ENCODE measurements around the gene KBTBD7.
A peak's percentile ranks its signal among the peaks of the same experiment; 100 is the strongest.

KBTBD7 gene, protein sequence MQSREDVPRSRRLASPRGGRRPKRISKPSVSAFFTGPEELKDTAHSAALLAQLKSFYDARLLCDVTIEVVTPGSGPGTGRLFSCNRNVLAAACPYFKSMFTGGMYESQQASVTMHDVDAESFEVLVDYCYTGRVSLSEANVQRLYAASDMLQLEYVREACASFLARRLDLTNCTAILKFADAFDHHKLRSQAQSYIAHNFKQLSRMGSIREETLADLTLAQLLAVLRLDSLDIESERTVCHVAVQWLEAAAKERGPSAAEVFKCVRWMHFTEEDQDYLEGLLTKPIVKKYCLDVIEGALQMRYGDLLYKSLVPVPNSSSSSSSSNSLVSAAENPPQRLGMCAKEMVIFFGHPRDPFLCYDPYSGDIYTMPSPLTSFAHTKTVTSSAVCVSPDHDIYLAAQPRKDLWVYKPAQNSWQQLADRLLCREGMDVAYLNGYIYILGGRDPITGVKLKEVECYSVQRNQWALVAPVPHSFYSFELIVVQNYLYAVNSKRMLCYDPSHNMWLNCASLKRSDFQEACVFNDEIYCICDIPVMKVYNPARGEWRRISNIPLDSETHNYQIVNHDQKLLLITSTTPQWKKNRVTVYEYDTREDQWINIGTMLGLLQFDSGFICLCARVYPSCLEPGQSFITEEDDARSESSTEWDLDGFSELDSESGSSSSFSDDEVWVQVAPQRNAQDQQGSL
- 10.0 to 12.8 reads per million in 2 donors for total RNA-seq

- peak; percentile 77 to 94 (median 86) for DNase-seq
Observed at GRCh38 chr13:41193919-41194824, at the start of gene KBTBD7. Gene KBTBD7, minus strand, starts transcription at chr13:41194569. Its CDS starts 312 bp downstream, at chr13:41194257.

GRCh38 chr13:41241626-41242025, 47.3 kb upstream of the KBTBD7 start:
- no peak for DNase-seq

GRCh38 chr13:41236369-41236768, 42.0 kb upstream of the KBTBD7 start:
- no peak for DNase-seq

- DNase-seq = no peak
Observed at GRCh38 chr13:41232578-41233480, 38.5 kb upstream of the KBTBD7 start.

- no peak for DNase-seq
Observed at GRCh38 chr13:41231786-41232185, 37.4 kb upstream of the KBTBD7 start.

DNA sequence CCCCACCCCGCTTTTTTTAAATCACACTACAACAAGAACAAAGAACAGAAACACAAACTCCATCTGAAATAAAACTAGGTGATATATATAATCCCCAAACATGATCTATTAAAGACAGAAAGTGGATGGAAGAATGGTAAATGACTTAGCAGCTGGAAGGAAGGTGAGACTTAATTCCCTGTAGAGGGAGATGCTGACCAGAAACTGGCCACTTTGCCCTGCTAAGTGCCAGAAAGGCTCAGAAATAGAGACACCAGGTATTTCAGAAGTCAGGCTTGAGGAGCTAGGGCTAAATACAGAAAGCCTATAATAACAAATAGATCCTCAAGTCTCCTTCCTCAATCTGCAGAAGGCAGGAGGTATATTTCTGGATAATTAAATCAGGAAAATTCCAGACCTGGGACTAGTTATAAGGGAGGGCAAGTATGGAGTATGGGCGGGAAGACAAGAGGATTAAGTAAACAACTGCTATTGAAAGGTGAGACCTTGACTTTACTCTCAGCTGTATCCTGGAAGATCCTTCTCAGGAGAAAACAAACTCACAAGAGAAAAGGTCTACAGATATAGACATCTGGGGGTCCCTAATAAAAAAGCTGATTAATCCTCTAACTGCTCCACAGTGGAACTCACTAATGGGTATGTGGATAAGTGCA, 36.8 kb upstream of the KBTBD7 start:
- no peak for DNase-seq

DNA sequence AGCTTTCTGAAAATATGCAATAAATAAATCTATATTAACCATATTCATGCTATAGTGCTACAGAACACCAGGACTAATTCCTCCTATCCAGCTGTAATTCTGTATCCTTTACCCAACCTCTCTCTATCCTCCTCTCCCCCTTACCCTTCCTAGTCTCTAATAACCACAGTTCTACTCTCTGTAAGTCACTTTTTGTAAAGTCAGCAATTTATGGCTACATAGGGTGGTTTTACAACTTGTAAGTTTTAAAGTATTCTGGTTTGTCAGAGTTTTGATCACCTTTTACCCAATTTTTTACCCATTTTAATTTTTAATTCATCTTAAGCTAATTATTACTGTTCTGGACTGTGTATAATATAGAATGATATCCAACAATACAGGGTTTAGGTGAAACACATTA, 35.0 kb upstream of the KBTBD7 start:
- no peak for DNase-seq

DNA sequence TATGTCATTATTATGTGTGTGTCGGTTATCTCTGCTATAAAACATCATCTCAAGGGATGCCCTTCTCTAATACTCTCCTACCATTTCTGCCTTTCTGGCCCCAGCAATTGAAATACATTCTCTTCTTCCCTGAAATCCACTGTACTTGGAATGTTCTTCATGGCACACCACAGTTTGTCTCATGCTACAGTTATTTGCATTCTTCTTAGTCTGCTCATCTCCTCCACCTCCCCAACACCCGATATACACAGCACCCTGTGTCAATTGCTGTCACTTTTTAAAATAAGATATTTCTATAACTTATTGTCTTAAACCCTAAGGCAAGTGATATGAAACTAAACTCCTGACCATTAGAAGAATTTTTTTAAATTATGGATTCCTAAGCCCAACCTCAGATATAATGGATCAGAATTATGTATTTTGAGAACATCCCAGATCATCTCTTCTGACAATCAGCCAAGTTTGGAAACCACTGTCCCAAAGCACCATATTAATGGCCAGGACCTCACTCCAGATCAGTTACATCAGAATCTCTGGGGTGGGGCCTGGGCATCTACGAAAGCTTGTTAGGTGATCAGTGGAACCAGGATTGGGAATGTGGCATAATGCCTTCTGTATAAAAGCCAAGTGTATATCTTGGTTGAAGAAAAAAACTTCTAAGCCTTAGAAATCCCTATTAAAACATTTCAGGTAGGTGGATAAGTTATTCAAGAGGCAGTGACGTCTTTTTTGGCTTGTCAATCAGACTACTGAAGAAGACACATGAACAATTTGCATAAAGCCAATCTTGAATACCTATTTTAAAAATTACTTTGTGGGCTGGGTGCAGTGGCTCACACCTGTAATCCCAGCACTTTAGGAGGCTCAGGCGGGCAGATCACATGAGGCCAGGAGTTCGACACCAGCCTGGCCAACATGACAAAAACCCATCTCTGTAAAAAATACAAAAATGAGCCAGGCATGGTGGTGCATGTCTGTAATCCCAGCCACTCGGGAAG, 30.0 kb upstream of the KBTBD7 start:
- no peak for DNase-seq

DNA sequence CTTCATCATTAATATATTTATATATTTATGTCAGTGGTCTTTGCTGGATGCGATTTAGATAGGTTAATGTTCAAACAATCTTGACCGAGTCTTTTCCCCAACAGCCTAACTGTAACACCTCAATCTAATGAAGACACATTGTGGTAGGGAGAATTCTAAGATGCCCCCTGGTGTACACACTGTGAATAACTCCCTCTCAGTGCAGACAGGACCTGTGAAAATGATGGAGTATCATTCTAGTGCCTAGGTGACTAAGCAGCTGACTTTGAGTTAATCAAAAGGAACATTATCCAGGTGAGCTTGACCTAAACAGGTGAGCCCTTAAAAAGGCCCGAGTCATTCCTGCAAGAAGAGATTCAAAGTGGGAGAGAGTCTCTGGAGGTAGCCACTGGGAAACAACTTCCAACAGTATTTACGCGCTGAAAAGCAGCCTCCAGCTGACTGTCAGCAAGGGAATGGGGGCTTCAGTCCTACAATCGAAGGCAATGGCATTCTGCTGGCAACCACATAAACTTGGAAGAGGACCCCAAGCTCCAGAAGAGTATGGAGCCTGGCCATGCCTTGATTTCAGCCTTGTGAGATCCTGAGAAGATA, 28.0 kb upstream of the KBTBD7 start:
- peak in 4 of 5 experiments; percentile 7 to 65 (median 12) for DNase-seq

DNA sequence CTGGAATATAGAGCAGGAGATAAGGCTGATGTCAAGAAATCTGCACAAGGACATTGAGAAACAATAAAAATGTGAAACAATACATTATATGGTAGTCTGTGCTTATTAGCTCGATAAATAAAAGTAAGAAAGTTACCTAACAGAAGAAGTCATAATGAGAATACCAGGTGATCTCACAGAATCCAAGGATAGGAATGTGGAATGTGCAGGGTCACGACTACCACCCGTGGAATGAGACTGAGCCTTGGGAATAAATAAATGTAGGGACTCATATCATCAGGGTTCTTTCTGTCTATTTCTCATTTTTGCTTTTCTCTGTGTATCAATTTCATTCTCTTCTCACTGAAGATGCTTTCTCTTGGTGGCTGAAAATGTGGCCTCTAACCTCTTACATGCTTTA, 26.0 kb upstream of the KBTBD7 start:
- DNase-seq = no peak

- no peak for DNase-seq
Observed at GRCh38 chr13:41216160-41216559, 21.8 kb upstream of the KBTBD7 start.

DNA sequence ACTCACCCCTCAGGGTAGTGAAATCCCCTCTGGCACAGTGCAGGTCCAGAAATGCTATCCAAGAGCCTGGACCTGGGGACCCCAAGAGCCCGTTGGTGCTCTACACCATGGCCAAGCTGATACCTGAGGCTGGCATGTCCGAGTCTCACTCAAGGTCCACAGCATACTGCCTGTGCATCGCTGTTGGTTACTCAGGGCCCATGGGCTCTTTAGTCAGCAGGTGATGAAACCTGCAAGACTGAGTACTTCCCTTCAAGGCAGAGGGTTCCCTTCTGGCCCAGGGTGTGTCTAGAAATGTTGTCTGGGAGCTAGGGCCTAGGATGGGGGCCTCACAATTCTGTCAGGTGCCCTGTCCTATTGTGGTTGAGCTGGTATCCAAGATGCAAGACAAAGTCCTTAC, 19.6 kb upstream of the KBTBD7 start:
- DNase-seq = no peak

GRCh38 chr13:41213316-41213715, 18.9 kb upstream of the KBTBD7 start:
- DNase-seq = no peak

DNA sequence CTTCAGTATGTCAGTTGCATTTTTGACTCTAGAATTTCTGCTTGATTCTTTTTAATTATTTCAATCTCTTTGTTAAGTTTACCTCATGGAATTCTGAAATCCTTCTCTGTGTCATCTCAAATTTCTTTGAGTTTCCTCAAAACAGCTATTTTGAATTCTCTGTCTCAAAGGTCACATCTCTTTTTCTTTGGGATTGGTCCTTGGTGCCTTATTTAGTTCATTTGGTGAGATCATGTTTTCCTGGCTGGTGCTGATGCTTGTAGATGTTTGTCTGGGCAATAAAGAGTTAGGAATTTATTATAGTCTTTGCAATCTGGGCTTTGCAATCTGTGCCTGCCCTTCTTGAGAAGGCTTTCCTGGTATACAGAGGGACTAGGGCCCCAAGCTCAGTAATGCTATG, 18.5 kb upstream of the KBTBD7 start:
- no peak for DNase-seq

GRCh38 chr13:41211062-41211461, 16.7 kb upstream of the KBTBD7 start:
- no peak for DNase-seq

- DNase-seq = no peak
Observed at GRCh38 chr13:41206467-41206866, 12.1 kb upstream of the KBTBD7 start.

DNA sequence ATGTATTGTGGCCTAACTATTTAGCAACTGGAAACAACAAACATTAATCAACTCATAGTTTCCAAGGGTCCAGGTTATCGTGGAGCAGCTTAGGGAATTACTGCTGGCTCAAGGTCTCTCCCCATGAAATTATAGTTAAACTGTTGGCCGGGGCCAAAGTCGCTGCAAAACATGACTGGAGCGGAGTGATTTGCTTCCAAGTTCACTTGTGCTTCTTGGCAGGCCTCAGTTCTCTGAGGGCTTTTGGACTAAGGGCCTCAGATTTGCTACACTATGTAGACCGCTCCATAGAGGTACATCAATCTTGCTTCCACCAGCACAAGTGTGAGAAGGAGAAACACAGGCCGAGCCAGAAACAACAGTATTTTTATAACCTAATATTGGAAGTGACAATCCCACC, 9.4 kb upstream of the KBTBD7 start:
- DNase-seq = no peak

GRCh38 chr13:41200126-41200525, 5.8 kb upstream of the KBTBD7 start:
- no peak for DNase-seq

GRCh38 chr13:41199526-41199925, 5.2 kb upstream of the KBTBD7 start:
- DNase-seq = no peak

GRCh38 chr13:41199079-41199478, 4.7 kb upstream of the KBTBD7 start:
- peak in 1 of 5 experiments; percentile 38 for DNase-seq
